A204.1 (cell line): ENCODE data around the gene RANBP17.
"Not testable (repeated sequence)": the region's sequence is repeated elsewhere in the genome, so short reads cannot be mapped to it uniquely, and the experiment has no call there.

Experiments
- FAIRE-seq: peaks from 2 replicates; lab custom pipeline; 2012; peaks lifted over from hg19 to GRCh38; lab: Jason Lieb, UNC

The RANBP17 gene

GRCh38 chr5:171251519-171251918 lies 389.7 kb downstream of the RANBP17 start:
- no peak for FAIRE-seq

- no peak for FAIRE-seq
Measured at GRCh38 chr5:171252674-171253073, 390.9 kb downstream of the RANBP17 start.

- FAIRE-seq, result no peak
Measured at GRCh38 chr5:171258737-171259415, 397.1 kb downstream of the RANBP17 start.

- no peak for FAIRE-seq
Measured at GRCh38 chr5:171261361-171261760, 399.5 kb downstream of the RANBP17 start.

- FAIRE-seq, result no peak
Measured at GRCh38 chr5:171261904-171262303, 400.1 kb downstream of the RANBP17 start.

GRCh38 chr5:171263181-171263580 lies 401.4 kb downstream of the RANBP17 start:
- no peak for FAIRE-seq

GRCh38 chr5:171264843-171265242 lies 403.0 kb downstream of the RANBP17 start:
- no peak for FAIRE-seq

GRCh38 chr5:171268700-171269620 lies 407.1 kb downstream of the RANBP17 start:
- FAIRE-seq, result no peak

GRCh38 chr5:171269717-171270116 lies 407.9 kb downstream of the RANBP17 start:
- FAIRE-seq, result no peak

GRCh38 chr5:171270136-171270535 lies 408.3 kb downstream of the RANBP17 start:
- no peak for FAIRE-seq

- no peak for FAIRE-seq
Measured at GRCh38 chr5:171271798-171272197, 410.0 kb downstream of the RANBP17 start.

GRCh38 chr5:171272996-171273970 lies 411.5 kb downstream of the RANBP17 start:
- FAIRE-seq, result no peak

GRCh38 chr5:171275841-171276544 lies 414.2 kb downstream of the RANBP17 start:
- FAIRE-seq, result no peak

- no peak for FAIRE-seq
Measured at GRCh38 chr5:171283753-171284152, 421.9 kb downstream of the RANBP17 start.

- FAIRE-seq, result no peak
Measured at GRCh38 chr5:171285465-171285864, 423.6 kb downstream of the RANBP17 start.

- no peak for FAIRE-seq
Measured at GRCh38 chr5:171288066-171288465, 426.2 kb downstream of the RANBP17 start.

GRCh38 chr5:171291371-171291770 lies 429.6 kb downstream of the RANBP17 start:
- no peak for FAIRE-seq

GRCh38 chr5:171295299-171295698 lies 433.5 kb downstream of the RANBP17 start:
- FAIRE-seq, result no peak

GRCh38 chr5:171295801-171296200 lies 434.0 kb downstream of the RANBP17 start:
- FAIRE-seq, result no peak

- FAIRE-seq, result not testable (repeated sequence)
Measured at GRCh38 chr5:171297941-171298340, 436.1 kb downstream of the RANBP17 start.

- FAIRE-seq, result no peak
Measured at GRCh38 chr5:171299228-171299627, 437.4 kb downstream of the RANBP17 start.

- FAIRE-seq, result no peak
Measured at GRCh38 chr5:171299851-171300250, 438.0 kb downstream of the RANBP17 start.
